Body of pancreas (tissue), 4 donors: ENCODE results near the gene UPP1.

ENCODE experiments used
- CTCF ChIP-seq, 7 experiments: fragments of 450-650 bp in 4 of 7; fragments of 200-600 bp in 3 of 7; sonication (generic) in 3 of 7; IDR thresholded peaks; one replicate each; pipeline ENCODE4 v1.5.1; 2016 to 2019; ENCODE audit warnings: antibody characterized with exemption in 7 of 7
- POLR2A ChIP-seq, 3 donors: fragments of 450-650 bp; IDR thresholded peaks; one replicate each; pipeline ENCODE4 v1.6.1; 2016; ENCODE audit warnings: antibody characterized with exemption in 3 of 3, mild to moderate bottlenecking in 2 of 3

- TF ChIP-seq CTCF (IDR thresholded peaks at IDR 0.05) (no peak), POLR2A (IDR thresholded peaks at IDR 0.05) (no peak)
Observed at GRCh38 chr7:48147078-48147591, 58.1 kb downstream of the UPP1 start.
